Neural cell (in vitro differentiated cells): ENCODE measurements around the gene OR6V1. TPM values are rescaled to one million over a fixed set of nuclear protein-coding genes. Genes with fewer than 3 reads are reported as not detected.

Experiments used
- H2AFZ ChIP-seq: fragments of 200-600, 300-800 bp; sonication (generic), shearing (Covaris generic); 2 replicates; pipeline ENCODE4 v1.6.0; 2014; ENCODE audit warnings: low read depth, mild to moderate bottlenecking, antibody characterized with exemption, low read length, moderate library complexity
- H3F3A ChIP-seq: fragments of 200-600 bp; shearing (Covaris generic); 2 replicates; pipeline ENCODE4 v1.6.1; 2016; ENCODE audit warnings: mild to moderate bottlenecking, moderate library complexity, mixed read lengths, antibody characterized with exemption, low read length; ENCODE audit not compliant: insufficient read depth, poor library complexity, severe bottlenecking
- H3K27ac ChIP-seq: fragments of 200-600, 300-800 bp; sonication (generic), shearing (Covaris generic); 2 replicates; pipeline ENCODE4 v1.5.1; 2014; ENCODE audit warnings: mild to moderate bottlenecking, low read length, moderate library complexity
- H3K27me3 ChIP-seq: fragments of 300-800, 200-600 bp; sonication (generic), shearing (Covaris generic); 2 replicates; pipeline ENCODE4 v1.6.0; 2014; ENCODE audit warnings: mild to moderate bottlenecking, low read depth, low read length, moderate library complexity; ENCODE audit not compliant: insufficient read depth
- H3K36me3 ChIP-seq: fragments of 300-800, 200-600 bp; sonication (generic), shearing (Covaris generic); 2 replicates; pipeline ENCODE4 v1.5.1; 2014; ENCODE audit warnings: mild to moderate bottlenecking, antibody characterized with exemption, low read length, moderate library complexity; ENCODE audit not compliant: insufficient read depth
- H3K4me2 ChIP-seq: fragments of 300-800, 200-600 bp; sonication (generic), shearing (Covaris generic); 2 replicates; pipeline ENCODE4 v1.6.0; 2014; ENCODE audit warnings: mild to moderate bottlenecking, low read length
- H3K4me3 ChIP-seq: fragments of 300-800, 200-600 bp; sonication (generic), shearing (Covaris generic); 2 replicates; pipeline ENCODE4 v1.5.1; 2014; ENCODE audit warnings: mild to moderate bottlenecking, low read length, moderate library complexity
- H3K79me2 ChIP-seq: fragments of 200-600 bp; shearing (Covaris generic); replicated peaks from 2 replicates; pipeline ENCODE4 v1.6.0; 2014; ENCODE audit warnings: mild to moderate bottlenecking, low read length, moderate library complexity; ENCODE audit not compliant: insufficient read depth
- H3K9ac ChIP-seq: fragments of 300-800, 200-600 bp; sonication (generic), shearing (Covaris generic); 2 replicates; pipeline ENCODE4 v1.6.1; 2016; ENCODE audit warnings: mild to moderate bottlenecking, low read length, mixed read lengths
- H3K9me2 ChIP-seq: fragments of 200-600 bp; shearing (Covaris generic); 2 replicates; pipeline ENCODE4 v1.6.1; 2016; ENCODE audit warnings: mild to moderate bottlenecking, low read length, mixed read lengths; ENCODE audit not compliant: insufficient read depth
- H3K9me3 ChIP-seq: fragments of 200-600, 300-800 bp; sonication (generic), shearing (Covaris generic); 2 replicates; pipeline ENCODE4 v1.6.1; 2016; ENCODE audit warnings: mild to moderate bottlenecking, mixed run types, low read length, moderate library complexity, mixed read lengths
- H4K20me1 ChIP-seq: fragments of 200-600 bp; shearing (Covaris generic); 2 replicates; pipeline ENCODE4 v1.6.1; 2016; ENCODE audit warnings: mild to moderate bottlenecking, mixed run types; ENCODE audit not compliant: insufficient read depth
- EP300 ChIP-seq: fragments of 450-650 bp; conservative IDR thresholded peaks from 2 replicates; pipeline ENCODE4 v1.6.1; 2014; ENCODE audit warnings: antibody characterized with exemption, mild to moderate bottlenecking, moderate library complexity; ENCODE audit not compliant: poor library complexity, severe bottlenecking
- EZH2 ChIP-seq: fragments of 200-600, 300-800 bp; shearing (Covaris generic), sonication (generic); IDR thresholded peaks from 2 replicates; pipeline ENCODE4 v1.6.1; 2014; ENCODE audit warnings: antibody characterized with exemption, low read length, borderline replicate concordance, mild to moderate bottlenecking; ENCODE audit not compliant: insufficient read depth, poor library complexity, severe bottlenecking
- MXI1 ChIP-seq: fragments of 450-650 bp; conservative IDR thresholded peaks from 2 replicates; pipeline ENCODE4 v1.6.1; 2014; ENCODE audit warnings: antibody characterized with exemption, mild to moderate bottlenecking; ENCODE audit not compliant: poor library complexity, severe bottlenecking
- POLR2AphosphoS5 ChIP-seq: IDR thresholded peaks from 2 replicates; pipeline ENCODE4 v1.6.1; 2012
- RAD21 ChIP-seq: fragments of 450-650 bp; conservative IDR thresholded peaks from 2 replicates; pipeline ENCODE4 v1.6.1; 2014; ENCODE audit warnings: antibody characterized with exemption, mild to moderate bottlenecking, moderate library complexity
- REST ChIP-seq: IDR thresholded peaks from 2 replicates; pipeline ENCODE4 v1.6.1; 2012; ENCODE audit warnings: borderline replicate concordance
- SMC3 ChIP-seq: fragments of 450-650 bp; conservative IDR thresholded peaks from 2 replicates; pipeline ENCODE4 v1.6.1; 2014; ENCODE audit warnings: antibody characterized with exemption, mild to moderate bottlenecking, moderate library complexity; ENCODE audit not compliant: poor library complexity
- TAF1 ChIP-seq: IDR thresholded peaks from 2 replicates; pipeline ENCODE4 v1.6.1; 2012; ENCODE audit warnings: low read depth
- polyA plus RNA-seq: library from polyadenylated mRNA; depleted of rRNA; stranded (reverse); fragments of >200 nt; gene quantifications from 2 replicates; pipeline ENCODE4 v1.2.3, GENCODE V29; 2014
- TF ChIP-seq, protein P1 (sequence below): fragments of 450-650 bp; IDR thresholded peaks from 2 replicates; pipeline ENCODE4 v1.5.1; 2014; ENCODE audit warnings: antibody characterized with exemption, mild to moderate bottlenecking, moderate library complexity; ENCODE audit not compliant: poor library complexity, severe bottlenecking

Gene OR6V1
- polyA plus RNA-seq, 1 donor from 2014 or later, result not detected

DNA sequence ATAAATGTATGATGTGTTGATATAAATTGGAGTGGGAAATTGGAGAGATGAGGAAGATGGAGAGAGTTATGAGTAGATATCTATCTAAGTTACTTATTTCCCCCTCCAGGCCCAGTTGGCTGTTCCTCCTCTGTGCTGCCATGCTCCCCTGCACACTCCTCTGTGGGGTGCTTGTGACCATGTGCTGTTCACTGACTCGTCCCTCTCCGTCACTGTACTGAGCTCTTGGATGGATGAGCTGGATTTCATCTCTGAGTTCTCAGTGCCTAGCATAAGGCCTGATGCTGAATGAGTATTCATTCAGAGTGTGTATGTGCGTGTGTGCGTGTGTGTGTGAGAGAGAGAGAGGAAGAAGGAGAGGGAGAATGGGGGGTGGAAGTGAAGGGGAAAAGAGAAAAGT is 39.7 kb upstream of the OR6V1 start:
- Histone ChIP-seq H4K20me1 (no peaks in the 10 kb centered on the region), H3K4me2 (no peak overlapping the region), H3K36me3 (no peaks in the 10 kb centered on the region), H3K9me2 (no peaks in the 10 kb centered on the region), H3F3A (no peaks in the 10 kb centered on the region), H3K79me2 (no peaks in the 10 kb centered on the region), H3K27me3 (no peaks in the 10 kb centered on the region), H3K27ac (no peak overlapping the region), H2AFZ (no peak overlapping the region), H3K9me3 (no peaks in the 10 kb centered on the region), H3K9ac (no peak overlapping the region), H3K4me3 (no peak overlapping the region)
- TF ChIP-seq TAF1 (no peak), POLR2AphosphoS5 (no peak), MXI1 (no peak), SMC3 (no peak), REST (no peak), EZH2 (no peak), RAD21 (no peak), EP300 (no peak)
- TF ChIP-seq, protein P1, sequence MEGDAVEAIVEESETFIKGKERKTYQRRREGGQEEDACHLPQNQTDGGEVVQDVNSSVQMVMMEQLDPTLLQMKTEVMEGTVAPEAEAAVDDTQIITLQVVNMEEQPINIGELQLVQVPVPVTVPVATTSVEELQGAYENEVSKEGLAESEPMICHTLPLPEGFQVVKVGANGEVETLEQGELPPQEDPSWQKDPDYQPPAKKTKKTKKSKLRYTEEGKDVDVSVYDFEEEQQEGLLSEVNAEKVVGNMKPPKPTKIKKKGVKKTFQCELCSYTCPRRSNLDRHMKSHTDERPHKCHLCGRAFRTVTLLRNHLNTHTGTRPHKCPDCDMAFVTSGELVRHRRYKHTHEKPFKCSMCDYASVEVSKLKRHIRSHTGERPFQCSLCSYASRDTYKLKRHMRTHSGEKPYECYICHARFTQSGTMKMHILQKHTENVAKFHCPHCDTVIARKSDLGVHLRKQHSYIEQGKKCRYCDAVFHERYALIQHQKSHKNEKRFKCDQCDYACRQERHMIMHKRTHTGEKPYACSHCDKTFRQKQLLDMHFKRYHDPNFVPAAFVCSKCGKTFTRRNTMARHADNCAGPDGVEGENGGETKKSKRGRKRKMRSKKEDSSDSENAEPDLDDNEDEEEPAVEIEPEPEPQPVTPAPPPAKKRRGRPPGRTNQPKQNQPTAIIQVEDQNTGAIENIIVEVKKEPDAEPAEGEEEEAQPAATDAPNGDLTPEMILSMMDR, result no peak

GRCh38 chr7:143013473-143013872 is 38.7 kb upstream of the OR6V1 start:
- TF ChIP-seq TAF1, result no peak
- TF ChIP-seq SMC3, result no peak
- TF ChIP-seq, protein P1, result no peak
- TF ChIP-seq EZH2, result no peak
- TF ChIP-seq POLR2AphosphoS5, result no peak
- no peak for TF ChIP-seq EP300
- TF ChIP-seq REST, result no peak
- TF ChIP-seq RAD21, result no peak
- no peak overlapping the region for H3K9ac ChIP-seq
- H3K79me2 ChIP-seq, result no peaks in the 10 kb centered on the region
- H2AFZ ChIP-seq, result no peak overlapping the region
- no peaks in the 10 kb centered on the region for H4K20me1 ChIP-seq
- H3K9me2 ChIP-seq, result no peaks in the 10 kb centered on the region
- no peaks in the 10 kb centered on the region for H3K27me3 ChIP-seq
- H3F3A ChIP-seq, result no peaks in the 10 kb centered on the region
- no peak overlapping the region for H3K27ac ChIP-seq
- H3K4me3 ChIP-seq, result no peak overlapping the region
- H3K36me3 ChIP-seq, result no peaks in the 10 kb centered on the region
- no peak overlapping the region for H3K4me2 ChIP-seq
- no peaks in the 10 kb centered on the region for H3K9me3 ChIP-seq
